Gastroesophageal sphincter (tissue), 3 donors: ENCODE measurements around the gene MORC2.

Experiments used
- POLR2A ChIP-seq, 2 donors: fragments of 450-650 bp; IDR thresholded peaks; one replicate each; pipeline ENCODE4 v1.6.1; 2017; ENCODE audit warnings: antibody characterized with exemption in 2 of 2, mild to moderate bottlenecking in 2 of 2, moderate library complexity in 1 of 2
- TF ChIP-seq, protein P1 (sequence below), 4 experiments: fragments of 200-600 bp in 2 of 4; fragments of 450-650 bp in 2 of 4; sonication (generic) in 1 of 4; IDR thresholded peaks; one replicate each; pipeline ENCODE4 v1.5.1; 2017 to 2019; ENCODE audit warnings: antibody characterized with exemption in 4 of 4, mild to moderate bottlenecking in 2 of 4, moderate library complexity in 2 of 4

DNA sequence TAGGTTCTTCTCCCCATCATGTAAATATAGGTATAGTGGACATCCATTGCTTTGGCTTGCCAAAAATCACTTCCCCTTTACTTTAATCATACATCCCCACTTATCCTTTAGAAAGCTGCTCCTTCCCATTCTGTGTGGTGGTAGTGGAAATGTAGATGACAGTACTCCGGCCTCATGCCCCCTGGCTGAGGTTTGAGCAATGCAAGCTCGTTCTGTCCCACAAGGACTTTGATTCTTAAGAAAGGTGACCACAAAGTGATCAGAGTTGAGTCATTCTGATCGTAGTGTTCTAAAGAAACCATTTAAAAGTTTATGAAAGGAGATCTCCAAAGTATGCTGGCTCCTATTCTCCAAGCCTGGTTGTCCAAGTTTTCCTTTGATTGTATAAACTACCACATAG, 11.4 kb upstream of the MORC2 start:
- TF ChIP-seq, protein P1, sequence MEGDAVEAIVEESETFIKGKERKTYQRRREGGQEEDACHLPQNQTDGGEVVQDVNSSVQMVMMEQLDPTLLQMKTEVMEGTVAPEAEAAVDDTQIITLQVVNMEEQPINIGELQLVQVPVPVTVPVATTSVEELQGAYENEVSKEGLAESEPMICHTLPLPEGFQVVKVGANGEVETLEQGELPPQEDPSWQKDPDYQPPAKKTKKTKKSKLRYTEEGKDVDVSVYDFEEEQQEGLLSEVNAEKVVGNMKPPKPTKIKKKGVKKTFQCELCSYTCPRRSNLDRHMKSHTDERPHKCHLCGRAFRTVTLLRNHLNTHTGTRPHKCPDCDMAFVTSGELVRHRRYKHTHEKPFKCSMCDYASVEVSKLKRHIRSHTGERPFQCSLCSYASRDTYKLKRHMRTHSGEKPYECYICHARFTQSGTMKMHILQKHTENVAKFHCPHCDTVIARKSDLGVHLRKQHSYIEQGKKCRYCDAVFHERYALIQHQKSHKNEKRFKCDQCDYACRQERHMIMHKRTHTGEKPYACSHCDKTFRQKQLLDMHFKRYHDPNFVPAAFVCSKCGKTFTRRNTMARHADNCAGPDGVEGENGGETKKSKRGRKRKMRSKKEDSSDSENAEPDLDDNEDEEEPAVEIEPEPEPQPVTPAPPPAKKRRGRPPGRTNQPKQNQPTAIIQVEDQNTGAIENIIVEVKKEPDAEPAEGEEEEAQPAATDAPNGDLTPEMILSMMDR (IDR thresholded peaks at IDR 0.05), result no peak
- no peak for TF ChIP-seq POLR2A (IDR thresholded peaks at IDR 0.05)
